GM12872 (cell line): Measurements from ENCODE around the gene STAT4.

Experiments used
- TF ChIP-seq, protein P1 (sequence below): IDR thresholded peaks from 3 replicates; pipeline ENCODE4 v1.5.1; 2011; ENCODE audit warnings: low read depth, mild to moderate bottlenecking, low read length, moderate library complexity; ENCODE audit not compliant: insufficient read depth

STAT4 gene

DNA sequence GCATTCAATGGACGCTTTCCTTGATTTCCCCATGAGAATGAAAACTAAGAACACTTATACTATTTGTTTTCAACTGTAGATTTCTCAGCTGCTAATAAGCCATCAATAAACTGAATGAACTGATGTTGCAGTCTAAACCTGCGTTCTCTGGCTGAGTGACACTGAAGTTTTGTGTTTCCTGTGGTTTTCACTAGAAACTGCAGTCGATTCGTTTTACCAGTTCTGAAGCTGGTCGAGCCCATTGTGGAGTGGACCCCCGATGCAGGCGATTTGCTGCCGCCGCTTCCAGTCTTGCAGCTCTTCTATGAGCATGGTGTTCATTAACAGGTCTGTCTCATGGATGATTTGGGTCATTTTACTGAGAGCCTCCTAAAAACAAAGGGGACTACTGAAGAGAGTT is 86.2 kb downstream of the STAT4 start:
- TF ChIP-seq, protein P1, sequence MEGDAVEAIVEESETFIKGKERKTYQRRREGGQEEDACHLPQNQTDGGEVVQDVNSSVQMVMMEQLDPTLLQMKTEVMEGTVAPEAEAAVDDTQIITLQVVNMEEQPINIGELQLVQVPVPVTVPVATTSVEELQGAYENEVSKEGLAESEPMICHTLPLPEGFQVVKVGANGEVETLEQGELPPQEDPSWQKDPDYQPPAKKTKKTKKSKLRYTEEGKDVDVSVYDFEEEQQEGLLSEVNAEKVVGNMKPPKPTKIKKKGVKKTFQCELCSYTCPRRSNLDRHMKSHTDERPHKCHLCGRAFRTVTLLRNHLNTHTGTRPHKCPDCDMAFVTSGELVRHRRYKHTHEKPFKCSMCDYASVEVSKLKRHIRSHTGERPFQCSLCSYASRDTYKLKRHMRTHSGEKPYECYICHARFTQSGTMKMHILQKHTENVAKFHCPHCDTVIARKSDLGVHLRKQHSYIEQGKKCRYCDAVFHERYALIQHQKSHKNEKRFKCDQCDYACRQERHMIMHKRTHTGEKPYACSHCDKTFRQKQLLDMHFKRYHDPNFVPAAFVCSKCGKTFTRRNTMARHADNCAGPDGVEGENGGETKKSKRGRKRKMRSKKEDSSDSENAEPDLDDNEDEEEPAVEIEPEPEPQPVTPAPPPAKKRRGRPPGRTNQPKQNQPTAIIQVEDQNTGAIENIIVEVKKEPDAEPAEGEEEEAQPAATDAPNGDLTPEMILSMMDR = no peak

DNA sequence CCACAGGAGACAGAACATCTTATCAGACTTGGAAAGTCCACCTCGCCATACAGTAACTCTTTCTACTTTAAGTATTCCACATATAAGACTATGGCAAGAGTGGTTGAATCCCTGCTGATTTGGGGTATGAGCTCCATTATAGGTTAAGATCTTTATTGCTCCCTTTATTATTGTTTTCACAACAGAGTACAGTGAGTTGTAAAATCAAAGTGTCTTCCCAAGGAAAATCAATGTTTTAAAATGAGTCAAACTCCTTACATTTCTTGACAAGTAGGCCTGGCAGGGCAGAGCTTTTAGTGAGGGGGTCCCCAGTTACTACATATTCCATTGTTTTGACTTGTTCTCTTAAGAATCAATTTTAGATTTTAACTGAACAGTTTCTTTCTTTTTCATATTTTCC is 87.2 kb downstream of the STAT4 start:
- TF ChIP-seq, protein P1 = no peak

DNA sequence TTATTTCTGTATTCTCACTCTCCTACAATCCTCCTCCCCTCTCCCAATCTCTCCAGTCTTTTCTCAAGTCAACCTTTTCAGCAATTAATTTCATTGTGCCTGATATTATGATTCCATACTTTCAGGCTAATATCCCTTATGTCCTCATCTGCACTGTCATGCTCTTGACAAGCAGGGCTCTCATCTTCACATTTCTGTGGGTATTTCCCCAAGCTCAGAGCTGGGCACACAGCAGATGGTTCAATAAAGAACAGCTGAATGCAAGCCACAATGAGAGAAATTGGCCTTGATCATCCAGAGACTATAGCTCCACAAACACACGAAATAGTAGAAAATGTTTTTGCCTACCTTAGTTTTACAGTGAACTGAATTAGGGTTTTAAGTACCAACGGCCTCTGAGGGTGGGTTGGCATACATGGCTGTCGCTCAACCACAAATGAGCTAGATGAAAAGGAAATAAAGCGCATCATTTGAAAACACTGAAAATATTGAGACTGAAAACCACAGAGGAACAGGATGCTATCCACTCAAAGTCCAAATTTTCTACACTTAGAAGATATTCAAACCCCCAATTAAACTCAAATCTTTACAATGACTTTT is 89.3 kb downstream of the STAT4 start:
- TF ChIP-seq, protein P1 = no peak

DNA sequence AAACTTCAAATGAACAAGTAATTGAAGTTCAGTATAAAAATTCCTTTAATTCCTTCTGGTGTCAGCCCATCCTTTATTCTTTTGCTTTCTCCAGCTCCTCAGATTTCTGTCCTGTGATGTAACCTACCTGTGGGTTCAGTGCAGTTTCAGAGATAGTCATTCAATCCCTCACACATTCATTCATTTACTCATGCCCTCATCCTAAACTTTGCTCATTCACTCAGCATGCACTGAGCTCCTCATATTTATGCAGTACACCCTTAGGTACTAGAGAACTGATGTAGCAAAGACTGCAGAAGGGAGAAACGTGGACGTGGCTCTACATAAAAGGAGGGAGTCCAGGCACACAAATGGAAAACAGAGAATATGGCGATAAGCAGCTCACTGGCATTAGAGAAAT is 91.5 kb downstream of the STAT4 start:
- TF ChIP-seq, protein P1 = no peak

DNA sequence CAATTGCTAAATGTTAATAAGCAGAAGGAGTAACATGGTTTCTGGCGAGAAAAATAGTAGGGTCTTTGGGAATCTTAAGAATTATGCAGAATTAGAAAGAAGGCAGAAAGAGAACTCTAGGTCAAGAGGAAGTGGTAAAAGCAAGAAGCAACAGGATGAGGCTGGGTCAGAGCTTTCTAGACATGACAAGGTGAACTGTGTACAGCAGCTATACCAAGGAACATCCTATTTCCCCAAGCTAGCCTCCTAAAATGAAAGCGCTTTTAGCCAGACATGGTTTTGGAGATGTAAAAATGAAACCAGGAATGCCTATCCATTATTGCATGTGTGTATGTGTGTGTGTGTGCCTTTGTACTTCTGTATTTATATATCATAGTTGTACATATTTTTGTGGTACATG is 94.6 kb downstream of the STAT4 start:
- TF ChIP-seq, protein P1 = no peak

DNA sequence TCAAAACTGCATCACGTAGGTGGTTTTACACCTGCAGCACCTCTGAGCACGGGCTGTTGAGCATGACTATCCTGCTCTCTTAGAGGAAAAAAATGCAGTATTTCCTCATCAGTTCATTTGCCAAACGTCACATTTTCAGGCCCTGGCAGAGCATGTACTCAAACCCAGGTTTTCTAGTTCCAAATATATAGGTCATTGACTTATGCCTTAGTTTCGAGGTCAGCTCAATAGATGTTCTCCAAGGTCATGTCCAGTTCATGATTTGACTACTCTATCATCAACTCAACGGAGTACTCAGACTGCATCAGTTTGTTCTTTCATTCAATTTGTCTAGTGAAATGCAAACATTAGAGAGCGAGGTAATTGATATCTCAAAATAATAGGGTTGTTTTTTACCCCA is 97.5 kb downstream of the STAT4 start:
- TF ChIP-seq, protein P1 = no peak

DNA sequence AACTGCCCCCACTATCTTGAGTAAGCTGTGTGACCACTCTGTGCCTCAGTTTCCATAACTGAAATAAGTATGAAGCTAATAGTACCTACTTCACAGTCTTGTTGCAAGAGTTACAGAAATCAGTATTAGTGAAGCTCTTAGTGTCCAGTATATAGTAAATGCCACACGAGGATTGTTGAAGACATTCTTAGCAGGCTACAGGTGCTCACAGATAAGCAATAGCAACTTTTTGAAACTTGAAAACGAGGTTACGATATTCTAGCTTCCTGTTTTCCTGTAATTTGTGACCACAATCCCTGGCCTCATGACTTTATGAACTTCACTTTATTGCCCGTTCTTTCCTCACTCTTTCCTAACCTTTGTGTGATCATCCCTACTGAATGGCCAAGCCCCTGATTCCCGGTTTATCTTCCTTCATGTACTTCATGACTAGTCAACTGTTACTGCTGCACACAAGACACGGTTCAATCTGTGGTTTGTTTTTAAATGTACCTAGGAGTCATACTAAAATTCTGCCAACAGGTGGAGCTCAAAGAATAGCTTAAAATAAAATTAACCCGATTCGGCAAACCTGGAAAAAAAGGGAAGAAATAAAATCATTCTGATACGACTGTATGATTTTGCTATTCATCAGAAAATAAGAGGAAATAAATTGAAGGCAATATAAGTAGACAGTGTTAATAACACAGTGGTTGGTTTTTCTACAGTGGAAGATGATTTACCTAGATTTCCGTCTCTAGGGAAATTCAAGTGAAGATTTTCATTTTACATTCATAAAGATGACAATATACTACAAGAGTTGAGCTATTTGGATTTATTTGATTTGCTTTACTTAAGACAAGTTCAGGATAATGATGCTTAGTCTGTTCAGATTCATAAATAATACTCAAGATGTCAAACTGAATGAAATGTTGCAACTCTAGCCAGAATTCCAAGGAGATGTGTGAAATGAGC is 98.7 kb downstream of the STAT4 start:
- TF ChIP-seq, protein P1 = peak; percentile 43; the same call in 1 of the 3 replicates
